Gastrocnemius medialis (tissue), 4 donors: Measurements from ENCODE around the gene ZNF598.

Experiments
- POLR2A ChIP-seq, 2 donors: fragments of 450-650 bp; IDR thresholded peaks; one replicate each; pipeline ENCODE4 v1.6.1; 2017; ENCODE audit warnings: antibody characterized with exemption in 2 of 2, mild to moderate bottlenecking in 2 of 2, moderate library complexity in 2 of 2
- TF ChIP-seq, protein P1 (sequence below), 5 experiments: fragments of 450-650 bp in 3 of 5; fragments of 200-600 bp in 2 of 5; sonication (generic) in 2 of 5; IDR thresholded peaks in 4 of 5; conservative IDR thresholded peaks in 1 of 5; 1 replicate in 4 of 5; 2 replicates in 1 of 5; pipeline ENCODE4 v1.5.1; 2016 to 2019; ENCODE audit warnings: antibody characterized with exemption in 5 of 5, mild to moderate bottlenecking in 3 of 5, moderate library complexity in 3 of 5

DNA sequence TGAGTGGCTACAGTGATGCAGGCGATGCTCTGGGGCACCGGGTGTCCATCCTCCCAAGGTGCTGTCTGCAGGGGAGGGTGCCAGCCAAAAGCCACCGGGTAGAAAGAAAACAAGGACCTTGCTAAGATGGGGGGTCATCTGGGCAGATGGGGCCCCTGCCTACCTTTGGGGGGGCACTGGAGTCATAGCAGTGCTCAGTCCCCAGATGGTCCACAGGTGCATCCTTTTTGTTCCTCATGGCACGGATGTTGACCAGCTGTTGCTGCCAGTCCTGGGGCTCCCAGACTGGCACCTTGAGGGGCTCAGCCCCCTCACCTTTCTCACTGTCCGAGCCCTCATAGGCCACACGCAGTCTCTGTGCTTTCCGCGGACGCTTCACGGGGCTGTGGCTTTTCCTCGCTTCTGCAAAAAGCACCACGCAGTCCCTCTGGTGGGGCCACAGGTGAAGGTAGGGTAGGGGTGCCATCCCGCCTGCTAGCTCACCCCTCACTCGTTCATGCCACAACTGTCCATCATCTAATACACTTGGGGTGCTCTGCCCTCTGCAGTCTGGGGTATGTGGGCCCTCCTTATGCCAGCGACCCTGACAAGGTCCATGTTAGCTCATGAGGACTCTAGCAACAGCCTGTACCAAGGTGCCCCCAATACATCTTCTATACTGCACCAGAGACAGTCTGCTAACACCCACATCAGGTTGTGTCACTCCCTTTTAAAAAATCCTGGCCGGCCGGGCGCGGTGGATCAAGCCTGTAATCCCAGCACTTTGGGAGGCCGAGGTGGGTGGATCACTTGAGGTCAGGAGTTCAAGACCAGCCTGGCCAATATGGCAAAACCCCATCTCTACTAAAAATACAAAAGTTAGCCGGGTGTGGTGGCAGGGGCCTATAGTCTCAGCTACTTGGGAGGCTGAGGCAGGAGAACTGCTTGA lies 36.6 kb upstream of the ZNF598 start:
- TF ChIP-seq, protein P1, sequence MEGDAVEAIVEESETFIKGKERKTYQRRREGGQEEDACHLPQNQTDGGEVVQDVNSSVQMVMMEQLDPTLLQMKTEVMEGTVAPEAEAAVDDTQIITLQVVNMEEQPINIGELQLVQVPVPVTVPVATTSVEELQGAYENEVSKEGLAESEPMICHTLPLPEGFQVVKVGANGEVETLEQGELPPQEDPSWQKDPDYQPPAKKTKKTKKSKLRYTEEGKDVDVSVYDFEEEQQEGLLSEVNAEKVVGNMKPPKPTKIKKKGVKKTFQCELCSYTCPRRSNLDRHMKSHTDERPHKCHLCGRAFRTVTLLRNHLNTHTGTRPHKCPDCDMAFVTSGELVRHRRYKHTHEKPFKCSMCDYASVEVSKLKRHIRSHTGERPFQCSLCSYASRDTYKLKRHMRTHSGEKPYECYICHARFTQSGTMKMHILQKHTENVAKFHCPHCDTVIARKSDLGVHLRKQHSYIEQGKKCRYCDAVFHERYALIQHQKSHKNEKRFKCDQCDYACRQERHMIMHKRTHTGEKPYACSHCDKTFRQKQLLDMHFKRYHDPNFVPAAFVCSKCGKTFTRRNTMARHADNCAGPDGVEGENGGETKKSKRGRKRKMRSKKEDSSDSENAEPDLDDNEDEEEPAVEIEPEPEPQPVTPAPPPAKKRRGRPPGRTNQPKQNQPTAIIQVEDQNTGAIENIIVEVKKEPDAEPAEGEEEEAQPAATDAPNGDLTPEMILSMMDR (IDR thresholded peaks at IDR 0.05 in 4 of 5, conservative IDR thresholded peaks at IDR 0.05 in 1 of 5) = no peak
- TF ChIP-seq POLR2A (IDR thresholded peaks at IDR 0.05) = no peak
